ENCODE measurements around the gene MMRN2. TPM values are rescaled to one million over a fixed set of nuclear protein-coding genes. Genes with fewer than 3 reads are reported as not detected.

MMRN2 gene
- total RNA-seq, 1 experiment from 2014 or later = 1.7 TPM

- H3K27me3 ChIP-seq (ENCODE audit: control insufficient read depth, insufficient read depth, low read length) = no peaks in the 10 kb centered on the region
- H3K36me3 ChIP-seq (replicated peaks; ENCODE audit: control insufficient read depth, insufficient read depth, low read length) = peaks cover 36% of the 10 kb centered on the region
- DNase-seq = no peak
- H3K4me3 ChIP-seq (ENCODE audit: insufficient read depth, low read depth, low read length) = no peak overlapping the region
These were observed 39.4 kb downstream of the MMRN2 start for GRCh38 chr10:86918022-86918471.

DNA sequence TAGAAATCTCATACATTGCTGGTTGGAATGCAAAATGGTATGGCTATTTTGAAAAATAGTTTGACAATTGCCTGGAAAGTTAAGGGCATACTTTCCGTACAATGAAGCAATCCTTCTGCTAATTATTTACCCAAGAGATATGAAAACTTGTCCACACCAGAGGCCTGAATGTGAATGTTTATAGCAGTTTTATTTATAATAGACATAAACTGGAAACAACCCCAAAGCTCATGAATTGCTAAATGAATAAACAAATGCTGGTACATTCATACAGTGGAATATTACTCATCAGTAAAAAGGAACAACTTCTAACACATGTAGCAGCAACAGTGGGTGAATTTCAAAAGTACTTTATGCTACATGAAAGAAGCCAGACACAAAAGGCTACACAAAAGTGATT, 42.7 kb downstream of the MMRN2 start:
- Histone ChIP-seq H3K4me3 (ENCODE audit: insufficient read depth, low read depth, low read length) (no peak overlapping the region), H3K36me3 (replicated peaks; ENCODE audit: control insufficient read depth, insufficient read depth, low read length) (peaks cover 25% of the 10 kb centered on the region), H3K27me3 (ENCODE audit: control insufficient read depth, insufficient read depth, low read length) (no peaks in the 10 kb centered on the region)
- no peak for DNase-seq

DNA sequence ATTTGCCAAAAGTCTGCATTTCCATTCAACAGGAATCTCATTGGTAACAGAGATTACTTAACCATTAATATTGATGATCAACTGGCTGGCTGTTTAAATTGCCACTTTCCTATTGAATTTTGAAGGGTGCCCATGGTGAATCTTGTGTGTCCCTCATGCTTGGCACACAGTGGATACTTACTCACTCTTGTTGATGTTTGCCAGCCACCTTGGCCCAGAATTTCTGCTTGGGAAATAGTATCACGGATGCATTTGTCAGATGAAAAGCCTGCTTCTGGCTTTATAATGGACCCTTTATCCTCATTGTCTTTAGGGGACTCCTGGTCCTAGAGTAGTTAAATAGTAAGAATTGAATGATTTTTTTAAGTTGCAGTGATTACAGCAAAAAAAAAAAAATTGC, 52.0 kb downstream of the MMRN2 start:
- Histone ChIP-seq H3K4me3 (ENCODE audit: insufficient read depth, low read depth, low read length) (no peak overlapping the region), H3K27me3 (ENCODE audit: control insufficient read depth, insufficient read depth, low read length) (no peaks in the 10 kb centered on the region), H3K36me3 (replicated peaks; ENCODE audit: control insufficient read depth, insufficient read depth, low read length) (peaks cover 29% of the 10 kb centered on the region)
- no peak for DNase-seq

- H3K36me3 ChIP-seq (replicated peaks; ENCODE audit: control insufficient read depth, insufficient read depth, low read length) = peaks cover 29% of the 10 kb centered on the region
These were observed 52.8 kb downstream of the MMRN2 start for GRCh38 chr10:86904600-86904999.

DNA sequence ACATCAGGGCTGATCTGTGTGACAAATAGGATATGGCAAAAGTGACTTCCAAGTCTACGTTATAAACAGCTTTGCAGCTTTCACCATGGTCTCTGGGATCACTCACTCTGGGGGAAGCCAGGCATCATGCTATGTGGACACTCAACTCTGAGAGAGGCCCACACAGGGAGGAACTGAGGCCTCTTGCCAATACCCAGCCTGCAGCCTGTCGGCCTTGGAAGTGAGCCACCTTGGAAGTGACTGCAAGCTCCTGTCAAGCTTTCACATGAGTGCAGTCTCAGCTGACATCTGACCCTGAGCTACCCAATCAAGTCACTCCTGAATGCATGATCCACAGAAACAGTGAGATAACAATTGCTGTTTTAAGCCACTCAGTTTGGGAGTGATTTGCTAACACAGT, 56.5 kb downstream of the MMRN2 start:
- Histone ChIP-seq H3K36me3 (replicated peaks; ENCODE audit: control insufficient read depth, insufficient read depth, low read length) (peaks cover 23% of the 10 kb centered on the region), H3K4me3 (ENCODE audit: insufficient read depth, low read depth, low read length) (no peak overlapping the region), H3K27me3 (ENCODE audit: control insufficient read depth, insufficient read depth, low read length) (no peaks in the 10 kb centered on the region)
- DNase-seq = no peak

More at GRCh38 chr10:86904600-86904999, 52.8 kb downstream of the MMRN2 start:
- DNase-seq = no peak
- Histone ChIP-seq H3K27me3 (ENCODE audit: control insufficient read depth, insufficient read depth, low read length) (no peaks in the 10 kb centered on the region), H3K4me3 (ENCODE audit: insufficient read depth, low read depth, low read length) (no peak overlapping the region)

GRCh38 chr10:86899670-86900276, 57.6 kb downstream of the MMRN2 start:
- Histone ChIP-seq H3K4me3 (ENCODE audit: insufficient read depth, low read depth, low read length) (no peak overlapping the region), H3K27me3 (ENCODE audit: control insufficient read depth, insufficient read depth, low read length) (no peaks in the 10 kb centered on the region), H3K36me3 (replicated peaks; ENCODE audit: control insufficient read depth, insufficient read depth, low read length) (peaks cover 21% of the 10 kb centered on the region)
- DNase-seq = peak; percentile 53

- peak; percentile 46 for DNase-seq
- H3K27me3 ChIP-seq (ENCODE audit: control insufficient read depth, insufficient read depth, low read length) = no peaks in the 10 kb centered on the region
- peaks cover 20% of the 10 kb centered on the region for H3K36me3 ChIP-seq (replicated peaks; ENCODE audit: control insufficient read depth, insufficient read depth, low read length)
- H3K4me3 ChIP-seq (ENCODE audit: insufficient read depth, low read depth, low read length) = no peak overlapping the region
These were observed 58.3 kb downstream of the MMRN2 start for GRCh38 chr10:86899132-86899531.

- H3K4me3 ChIP-seq (ENCODE audit: insufficient read depth, low read depth, low read length) = no peak overlapping the region
- DNase-seq = no peak
- peaks cover 22% of the 10 kb centered on the region for H3K36me3 ChIP-seq (replicated peaks; ENCODE audit: control insufficient read depth, insufficient read depth, low read length)
- no peaks in the 10 kb centered on the region for H3K27me3 ChIP-seq (ENCODE audit: control insufficient read depth, insufficient read depth, low read length)
These were observed 58.9 kb downstream of the MMRN2 start for GRCh38 chr10:86898511-86898910.

- H3K36me3 ChIP-seq (replicated peaks; ENCODE audit: control insufficient read depth, insufficient read depth, low read length) = peaks cover 12% of the 10 kb centered on the region
- DNase-seq = no peak
- no peak overlapping the region for H3K4me3 ChIP-seq (ENCODE audit: insufficient read depth, low read depth, low read length)
- H3K27me3 ChIP-seq (ENCODE audit: control insufficient read depth, insufficient read depth, low read length) = no peaks in the 10 kb centered on the region
These were observed 67.4 kb downstream of the MMRN2 start for GRCh38 chr10:86889997-86890396.

- Histone ChIP-seq H3K36me3 (replicated peaks; ENCODE audit: control insufficient read depth, insufficient read depth, low read length) (peaks cover 10% of the 10 kb centered on the region), H3K4me3 (ENCODE audit: insufficient read depth, low read depth, low read length) (no peak overlapping the region), H3K27me3 (ENCODE audit: control insufficient read depth, insufficient read depth, low read length) (no peaks in the 10 kb centered on the region)
- DNase-seq = no peak
These were observed 68.6 kb downstream of the MMRN2 start for GRCh38 chr10:86888585-86889381.

Other genes starting within 250 kb of the MMRN2 start
- gene BMPR1A, start 201.0 kb downstream of the MMRN2 start, total RNA-seq (2014; rRNA removed; shearing (Covaris generic)) = 86.5 and 99.3 TPM in 2 replicates
- 23.4 and 26.7 TPM in 2 replicates for gene SNCG, start 984 bp upstream of the MMRN2 start, total RNA-seq (2014; rRNA removed; shearing (Covaris generic))
- not detected in 2 replicates for gene ADIRF, start 10.9 kb upstream of the MMRN2 start, total RNA-seq (2014; rRNA removed; shearing (Covaris generic))
- not detected in 2 replicates for gene FAM25A, start 62.7 kb upstream of the MMRN2 start, total RNA-seq (2014; rRNA removed; shearing (Covaris generic))
- 151 and 177 TPM in 2 replicates for gene GLUD1, start 137.2 kb upstream of the MMRN2 start, total RNA-seq (2014; rRNA removed; shearing (Covaris generic))
- gene SHLD2, start 137.6 kb upstream of the MMRN2 start, total RNA-seq (2014; rRNA removed; shearing (Covaris generic)) = 31.2 and 35.8 TPM in 2 replicates